GM12878 (cell line): ENCODE results near the gene DOLPP1. TPM values are rescaled to one million over a fixed set of nuclear protein-coding genes. Genes with fewer than 3 reads are reported as not detected.

Experiments
- ATAC-seq: fragments of 200-7000 bp; cut with Tn5 transposase; 3 replicates; pipeline ENCODE4 v1.9.1; 2020; ENCODE audit warnings: mild to moderate bottlenecking, moderate library complexity
- BruUV-seq: library from RNA; stranded (reverse); fragments of 400-500 nt; replicated peaks from 2 replicates; lab custom pipeline; 2021; lab: Mats Ljungman, UMichigan
- CTCF ChIA-PET: fragments of 300-600 bp; sonication (Branson Sonifier 250); formaldehyde crosslinking; extraction: SDS; loops from one replicate; lab custom pipeline; 2021; ENCODE audit warnings: inconsistent platforms; lab: Yijun Ruan, JAX
- POLR2A ChIA-PET: fragments of 350-600 bp; formaldehyde crosslinking; extraction: SDS; loops from one replicate; lab custom pipeline; 2021; ENCODE audit warnings: inconsistent platforms; lab: Charles Lee
- RAD21 ChIA-PET: fragments of 300-600 bp; sonication (Branson Sonifier 250); formaldehyde crosslinking; loops from one replicate; lab custom pipeline; 2023; ENCODE audit warnings: antibody characterized with exemption; ENCODE audit not compliant: unreplicated experiment; lab: Charles Lee
- SMC1A ChIA-PET: fragments of 300-600 bp; sonication (Branson Sonifier 250); formaldehyde crosslinking; loops from one replicate; lab custom pipeline; 2023; ENCODE audit not compliant: unreplicated experiment, uncharacterized antibody; lab: Charles Lee
- DNase-seq: peaks from one replicate; pipeline ENCODE4 v3.0.0-alpha.2; 2011; ENCODE audit warnings: low read depth, low spot score
- FAIRE-seq: peaks from 3 replicates; lab custom pipeline; 2011; peaks lifted over from hg19 to GRCh38; lab: Jason Lieb, UNC
- H2AFZ ChIP-seq: 2 replicates; pipeline ENCODE4 v1.6.0; 2011; ENCODE audit warnings: low read depth, low read length, control low read depth; ENCODE audit not compliant: control insufficient read depth
- H3K27ac ChIP-seq: 2 replicates; pipeline ENCODE4 v1.5.1; 2011; ENCODE audit warnings: control low read depth; ENCODE audit not compliant: control insufficient read depth, insufficient read depth
- H3K27me3 ChIP-seq, 2 experiments: replicated peaks in 1 of 2; 2 replicates each; pipeline versions ENCODE4 v1.6.0 to v1.6.1; 2011; ENCODE audit warnings: low read length in 1 of 2; ENCODE audit not compliant: control insufficient read depth in 2 of 2, insufficient read depth in 2 of 2
- H3K36me3 ChIP-seq, 2 experiments: 2 replicates each; pipeline ENCODE4 v1.5.1; 2011; ENCODE audit warnings: low read length in 1 of 2; ENCODE audit not compliant: control insufficient read depth in 2 of 2, insufficient read depth in 2 of 2
- H3K4me1 ChIP-seq: 2 replicates; pipeline ENCODE4 v1.6.1; 2011; ENCODE audit warnings: mild to moderate bottlenecking, low read length, moderate library complexity, mixed read lengths; ENCODE audit not compliant: control insufficient read depth, insufficient read depth
- H3K4me2 ChIP-seq: 2 replicates; pipeline ENCODE4 v1.6.0; 2011; ENCODE audit warnings: control low read depth; ENCODE audit not compliant: control insufficient read depth, insufficient read depth
- H3K4me3 ChIP-seq: fragments of 200-600 bp; sonication (generic); 2 replicates; pipeline ENCODE4 v1.5.1; 2016
- H3K79me2 ChIP-seq: 2 replicates; pipeline ENCODE4 v1.6.0; 2011; ENCODE audit warnings: low read length; ENCODE audit not compliant: control insufficient read depth, insufficient read depth
- H3K9ac ChIP-seq: 2 replicates; pipeline ENCODE4 v1.8.0; 2011; ENCODE audit warnings: low read length, control low read depth, mixed read lengths; ENCODE audit not compliant: control insufficient read depth, insufficient read depth
- H3K9me3 ChIP-seq: replicated peaks from 3 replicates; pipeline ENCODE4 v1.5.1; 2011; ENCODE audit warnings: mild to moderate bottlenecking, low read length; ENCODE audit not compliant: control insufficient read depth, insufficient read depth
- H4K20me1 ChIP-seq: 2 replicates; pipeline ENCODE4 v1.6.0; 2011; ENCODE audit not compliant: control insufficient read depth, insufficient read depth
- CBX3 ChIP-seq: fragments of 200-600 bp; sonication (generic); IDR thresholded peaks from 2 replicates; pipeline ENCODE4 v1.6.1; 2016; ENCODE audit warnings: low read depth, borderline replicate concordance
- POLR2AphosphoS5 ChIP-seq: IDR thresholded peaks from 2 replicates; pipeline ENCODE4 v1.6.1; 2011; ENCODE audit warnings: mild to moderate bottlenecking, low read length, inconsistent platforms
- RAD21 ChIP-seq: IDR thresholded peaks from 2 replicates; pipeline ENCODE4 v1.6.1; 2011; ENCODE audit warnings: mild to moderate bottlenecking, low read depth, low read length, moderate library complexity; ENCODE audit not compliant: insufficient read depth
- RELA ChIP-seq: fragments of 450-650 bp; IDR thresholded peaks from 2 replicates; pipeline ENCODE4 v1.8.0; 2014; ENCODE audit warnings: borderline replicate concordance; ENCODE audit not compliant: partially characterized antibody
- RUNX3 ChIP-seq: IDR thresholded peaks from 2 replicates; pipeline ENCODE4 v1.6.1; 2012; ENCODE audit warnings: low read length, inconsistent platforms
- SMAD5 ChIP-seq: IDR thresholded peaks from 2 replicates; pipeline ENCODE4 v1.6.1; 2016; ENCODE audit warnings: antibody characterized with exemption, low read depth
- SMC3 ChIP-seq: IDR thresholded peaks from 2 replicates; pipeline ENCODE4 v1.6.1; 2011; ENCODE audit warnings: low read length, improper control_type of control experiment, borderline replicate concordance
- TAF1 ChIP-seq: IDR thresholded peaks from 2 replicates; pipeline ENCODE4 v1.6.1; 2011; ENCODE audit warnings: mild to moderate bottlenecking, low read depth, low read length, borderline replicate concordance
- WRNIP1 ChIP-seq: IDR thresholded peaks from 2 replicates; pipeline ENCODE4 v1.6.1; 2011; ENCODE audit warnings: low read depth, low read length, improper control_type of control experiment, borderline replicate concordance
- ZNF217 ChIP-seq: fragments of 450-650 bp; IDR thresholded peaks from 2 replicates; pipeline ENCODE4 v1.6.1; 2017; ENCODE audit warnings: antibody characterized with exemption, mild to moderate bottlenecking
- ZNF24 ChIP-seq: fragments of 450-650 bp; IDR thresholded peaks from 2 replicates; pipeline ENCODE4 v1.6.1; 2017; ENCODE audit warnings: antibody characterized with exemption, mild to moderate bottlenecking
- WGBS: methylation state at CpG from one replicate; pipeline ENCODE4 v1.1.6; 2016; ENCODE audit warnings: low lambda C conversion rate; ENCODE audit not compliant: insufficient replicate concordance, insufficient coverage; ENCODE audit errors: missing lambda C conversion rate; 5-methylcytosine and 5-hydroxymethylcytosine counted together
- in situ Hi-C: fragments of 300-500 bp; cut with MboI; formaldehyde crosslinking; loops from 9 replicates; pipeline ENCODE4 v1.14.3; 2018; ENCODE audit warnings: mixed read lengths
- intact Hi-C: fragments of 100-400 bp; cut with micrococcal nuclease; formaldehyde crosslinking; loops from one replicate; pipeline ENCODE4 v1.14.2; 2022; ENCODE audit not compliant: unreplicated experiment
- polyA plus RNA-seq, 11 experiments: library from polyadenylated mRNA; depleted of rRNA in 4 of 11; unstranded in 6 of 11; stranded (reverse) in 5 of 11; fragments of >200 nt; fragmentation: Nextera tagmentation in 4 of 11; fragmentation: Illumina TruSeq in 1 of 11; extraction: Ambion mirVana in 4 of 11; extraction: Trizol in 1 of 11; gene quantifications; 1 replicate in 1 of 11; 2 replicates in 10 of 11; pipeline versions ENCODE4 v1.2.1 to v1.2.3, GENCODE V29; 2011 to 2016; ENCODE audit warnings: inconsistent platforms in 2 of 11, missing spikeins in 2 of 11, low read depth in 1 of 11
- total RNA-seq, 4 experiments: library from RNA; depleted of rRNA in 3 of 4; stranded (reverse); fragments of >200 nt in 3 of 4; fragmentation: Illumina TruSeq in 1 of 4; extraction: Trizol in 1 of 4; gene quantifications; 2 replicates each; pipeline versions ENCODE4 v1.2.1 to v1.2.3, GENCODE V29; 2013 to 2021
- TF ChIP-seq, protein P1 (sequence below): IDR thresholded peaks from 2 replicates; pipeline ENCODE4 v1.6.1; 2012; ENCODE audit warnings: low read depth, low read length, improper control_type of control experiment

DOLPP1 gene
- total and polyA plus RNA-seq, 10 of the 15 experiments (the other 5 are each of a cell fraction or from before 2014, with no cell fraction given) = 0.76 to 19.9 (median 13.4) TPM

DNA sequence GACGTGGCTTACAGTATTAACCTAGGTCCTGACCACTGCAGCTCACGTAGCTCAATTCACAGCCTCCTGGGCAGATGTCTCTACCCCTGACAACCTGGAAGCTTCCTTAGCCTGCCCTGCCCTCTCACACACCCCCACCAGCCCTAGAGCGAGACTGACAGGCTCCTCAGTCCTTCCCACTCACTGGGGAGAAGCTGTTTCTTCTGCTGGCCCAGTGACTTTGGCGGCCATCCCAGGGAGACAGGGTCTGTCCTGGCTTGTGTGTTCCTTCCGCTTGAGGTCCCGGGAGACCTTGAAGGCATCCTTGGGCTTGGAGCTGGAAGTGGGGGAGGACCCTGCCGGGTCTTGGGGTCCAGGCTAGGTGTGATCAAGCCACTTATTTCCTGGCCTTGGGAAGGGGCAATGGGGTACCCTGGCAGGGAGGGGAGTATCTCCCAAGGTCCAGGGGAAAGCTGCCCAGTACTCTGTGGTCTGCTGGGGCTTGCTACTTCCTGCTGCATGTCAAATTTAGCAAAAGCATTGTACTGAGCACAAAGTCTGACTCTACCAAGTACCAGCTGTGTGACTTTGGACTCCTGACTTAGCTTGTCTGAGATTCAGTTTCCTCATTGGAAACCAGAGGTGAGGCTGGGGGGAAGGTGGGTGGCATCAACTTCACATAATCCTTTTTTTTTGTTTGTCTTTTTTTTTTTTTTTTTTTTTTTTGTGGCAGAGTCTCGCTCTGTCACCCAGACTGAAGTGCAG, 42.6 kb upstream of the DOLPP1 start:
- SMC1A ChIA-PET = interaction anchor here (0.8 to 1.3 kb wide), 2 partner anchors 8 to 16 kb away, joined by 3 read pairs; no protein-coding TSS in a partner anchor
- RAD21 ChIA-PET = interaction anchor here (0.7 kb wide), 1 partner anchor 73 kb away, joined by 3 read pairs; the partner anchor contains the start of gene PTPA
- ATAC-seq = no peak
- POLR2A ChIA-PET = interaction anchor here (0.6 to 0.9 kb wide), 5 partner anchors 13 to 671 kb away, joined by 4 to 6 read pairs (median 6); no protein-coding TSS in a partner anchor
- intact Hi-C loops = no loop called here
- FAIRE-seq = no peak
- CTCF ChIA-PET = interaction anchor here (0.6 to 1.8 kb wide), 6 partner anchors 9 to 587 kb away, joined by 3 to 5 read pairs (median 4); partner anchors contain the start of gene ENDOG
- Histone ChIP-seq H3K27me3 (no peaks in the 10 kb centered on the region), H3K9ac (peak overlapping the region; percentile 69; the same call in 1 of the 2 replicates), H4K20me1 (no peaks in the 10 kb centered on the region), H2AFZ (no peak overlapping the region), H3K4me2 (peak overlapping the region; percentile 93), H3K4me1 (peaks cover 17% of the 10 kb centered on the region), H3K36me3 (peaks cover 0 to 9% of the 10 kb centered on the region in 2 experiments; a peak in 3 of 4 replicates), H3K4me3 (no peak overlapping the region), H3K27ac (no peak overlapping the region), H3K9me3 (no peaks in the 10 kb centered on the region), H3K79me2 (peaks cover 19% of the 10 kb centered on the region)
- in situ Hi-C loops = no loop called here
- no TSS peak for BruUV-seq
- TF ChIP-seq ZNF217 = no peak
- DNase-seq = no peak
- 63% methylated on average over 7 of the region's 8 CpGs for WGBS

- H2AFZ ChIP-seq = no peak overlapping the region
- ChIA-PET SMC1A (interaction anchor here (1.1 kb wide), 1 partner anchor 11 kb away, joined by 4 read pairs; no protein-coding TSS in a partner anchor), CTCF (no interaction called here), POLR2A (interaction anchor here (1.0 kb wide), 1 partner anchor 40 kb away, joined by 3 read pairs; the partner anchor contains the start of gene DOLPP1), RAD21 (no interaction called here)
- no peak overlapping the region for H3K27ac ChIP-seq
- in situ Hi-C loops = no loop called here
- FAIRE-seq (no peak), ATAC-seq (no peak), DNase-seq (no peak)
- no peak overlapping the region for H3K4me3 ChIP-seq
- H4K20me1 ChIP-seq = no peaks in the 10 kb centered on the region
- H3K4me1 ChIP-seq = peaks cover 17% of the 10 kb centered on the region
- H3K79me2 ChIP-seq = peaks cover 19% of the 10 kb centered on the region
- intact Hi-C loops = no loop called here
- H3K9me3 ChIP-seq = no peaks in the 10 kb centered on the region
- H3K4me2 ChIP-seq = no peak overlapping the region
- H3K9ac ChIP-seq = no peak overlapping the region
- BruUV-seq = no TSS peak
- WGBS = 95% methylated on average over 12 of the region's 12 CpGs
- H3K27me3 ChIP-seq = no peaks in the 10 kb centered on the region
- H3K36me3 ChIP-seq = peaks cover 2 to 9% of the 10 kb centered on the region in 2 experiments
- TF ChIP-seq SMC3 (no peak), RELA (no peak), RAD21 (no peak), SMAD5 (no peak), WRNIP1 (no peak), CBX3 (no peak), RUNX3 (no peak), ZNF24 (no peak), POLR2AphosphoS5 (no peak), TAF1 (no peak)
- TF ChIP-seq, protein P1, sequence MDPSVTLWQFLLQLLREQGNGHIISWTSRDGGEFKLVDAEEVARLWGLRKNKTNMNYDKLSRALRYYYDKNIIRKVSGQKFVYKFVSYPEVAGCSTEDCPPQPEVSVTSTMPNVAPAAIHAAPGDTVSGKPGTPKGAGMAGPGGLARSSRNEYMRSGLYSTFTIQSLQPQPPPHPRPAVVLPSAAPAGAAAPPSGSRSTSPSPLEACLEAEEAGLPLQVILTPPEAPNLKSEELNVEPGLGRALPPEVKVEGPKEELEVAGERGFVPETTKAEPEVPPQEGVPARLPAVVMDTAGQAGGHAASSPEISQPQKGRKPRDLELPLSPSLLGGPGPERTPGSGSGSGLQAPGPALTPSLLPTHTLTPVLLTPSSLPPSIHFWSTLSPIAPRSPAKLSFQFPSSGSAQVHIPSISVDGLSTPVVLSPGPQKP = no peak
Observed at GRCh38 chr9:129040113-129040643, 40.7 kb upstream of the DOLPP1 start.
